ENCODE results near the gene TMEM254. TPM values are rescaled to one million over a fixed set of nuclear protein-coding genes. Genes with fewer than 3 reads are reported as not detected.

The TMEM254 gene
- total and polyA plus RNA-seq, 2 of the 4 experiments (the other 2 are of a cell fraction) = 4.7 to 10.7 TPM

- TF ChIP-seq MXI1 (IDR thresholded peaks at IDR 0.05; ENCODE audit: borderline replicate concordance, low read depth, low read length) = no peak
These were observed 31.6 kb upstream of the TMEM254 start (continued) for GRCh38 chr10:80046629-80047441.

GRCh38 chr10:80050752-80051151 is 27.7 kb upstream of the TMEM254 start:
- no peak overlapping the region for H3K9ac ChIP-seq (ENCODE audit: low read depth, low read length)
- no peak overlapping the region for H2AFZ ChIP-seq (replicated peaks; ENCODE audit: low read length, poor library complexity)
- no peaks in the 10 kb centered on the region for H4K20me1 ChIP-seq (ENCODE audit: insufficient read depth, low read length)
- H3K27me3 ChIP-seq (ENCODE audit: control insufficient read depth, insufficient read depth, low read length) = peaks cover 6% of the 10 kb centered on the region; the same call in 1 of the 2 replicates
- no peaks in the 10 kb centered on the region for H3K36me3 ChIP-seq (ENCODE audit: control insufficient read depth, insufficient read depth, low read length)
- no peak overlapping the region for H2BK20ac ChIP-seq (ENCODE audit: low read depth, low read length)
- WGBS, 2 experiments (ENCODE audit: extremely low coverage in 2 of 2, insufficient read length in 1 of 2) = no CpG with 5 or more reads among the region's 3 CpGs
- H3K4ac ChIP-seq (ENCODE audit: low read depth, low read length) = no peak overlapping the region
- H3K18ac ChIP-seq (ENCODE audit: low read depth, low read length) = no peak overlapping the region
- H3K56ac ChIP-seq (ENCODE audit: extremely low read depth, insufficient read depth, low read length) = no peak overlapping the region
- in situ Hi-C loops (cut with MboI; ENCODE audit: low sequenced_read_pairs) (no loop called here), intact Hi-C loops (cut with micrococcal nuclease) (no loop called here), dilution Hi-C loops (cut with HindIII; ENCODE audit: low sequenced_read_pairs, unreplicated experiment) (no loop called here)
- H3K4me2 ChIP-seq (ENCODE audit: low read depth, low read length) = no peak overlapping the region
- no peak overlapping the region for H2AK9ac ChIP-seq (replicated peaks; ENCODE audit: low read depth, low read length, poor library complexity)
- H3K27ac ChIP-seq (ENCODE audit: insufficient read depth, low read length) = no peak overlapping the region
- no peak overlapping the region for H2AK5ac ChIP-seq (ENCODE audit: low read depth, low read length)
- CTCF ChIA-PET = interaction anchor here (1.0 kb wide), 1 partner anchor 8 kb away, joined by 3 read pairs; no protein-coding TSS in a partner anchor
- H3K23ac ChIP-seq (ENCODE audit: low read depth, low read length) = no peak overlapping the region
- no peak overlapping the region for H2BK5ac ChIP-seq (ENCODE audit: low read depth, low read length, poor library complexity, severe bottlenecking)
- no peak overlapping the region for H2BK120ac ChIP-seq (ENCODE audit: low read depth, low read length)
- H4K91ac ChIP-seq (ENCODE audit: insufficient read depth, low read depth, low read length) = no peak overlapping the region
- DNase-seq (no peak), ATAC-seq (ENCODE audit: low read depth) (no peak)
- no TSS peak for BruUV-seq (replicated peaks)
- no peak overlapping the region for H4K5ac ChIP-seq (ENCODE audit: low read depth, low read length)
- H3K9me3 ChIP-seq (ENCODE audit: control insufficient read depth, insufficient read depth, low read length) = no peaks in the 10 kb centered on the region
- H3K9me1 ChIP-seq (ENCODE audit: insufficient read depth, low read length) = no peaks in the 10 kb centered on the region
- H3K4me1 ChIP-seq (ENCODE audit: control insufficient read depth, insufficient read depth, low read length) = no peaks in the 10 kb centered on the region
- no peak overlapping the region for H4K8ac ChIP-seq (ENCODE audit: low read depth in 2 of 2, low read length in 2 of 2)
- H2BK15ac ChIP-seq (ENCODE audit: low read depth, low read length) = no peak overlapping the region
- no peaks in the 10 kb centered on the region for H3K79me1 ChIP-seq (ENCODE audit: low read depth in 1 of 2, low read length in 2 of 2)
- no peak overlapping the region for H3K4me3 ChIP-seq (ENCODE audit: insufficient read depth, low read depth, low read length)
- H3K14ac ChIP-seq (replicated peaks; ENCODE audit: low read depth, low read length) = no peak overlapping the region
- POLR2A ChIA-PET (ENCODE audit: unreplicated experiment) = no interaction called here
- TF ChIP-seq NFE2L2 (IDR thresholded peaks at IDR 0.05; ENCODE audit: low read depth, low read length) = no peak
- no peak for TF ChIP-seq BHLHE40 (IDR thresholded peaks at IDR 0.05; ENCODE audit: low read depth, low read length)
- TF ChIP-seq MAFK (IDR thresholded peaks at IDR 0.05; ENCODE audit: low read depth, low read length) = no peak
- TF ChIP-seq ELK1 (IDR thresholded peaks at IDR 0.05; ENCODE audit: borderline replicate concordance, low read depth, low read length) = no peak
- no peak for TF ChIP-seq USF2 (IDR thresholded peaks at IDR 0.05; ENCODE audit: low read depth, low read length)
- no peak for TF ChIP-seq CHD1 (IDR thresholded peaks at IDR 0.05; ENCODE audit: low read depth, low read length)
- TF ChIP-seq CTCF (conservative IDR thresholded peaks at IDR 0.05; ENCODE audit: low read depth, low read length) = no peak
- TF ChIP-seq MAZ (IDR thresholded peaks at IDR 0.05; ENCODE audit: borderline replicate concordance, low read depth, low read length) = no peak
- TF ChIP-seq RFX5 (IDR thresholded peaks at IDR 0.05; ENCODE audit: low read depth, low read length) = no peak
- TF ChIP-seq SMC3 (IDR thresholded peaks at IDR 0.05; ENCODE audit: low read depth, low read length) = no peak
- no peak for TF ChIP-seq RAD21 (IDR thresholded peaks at IDR 0.05; ENCODE audit: low read length)
